SK-N-MC (cell line): ENCODE measurements around the gene GAL3ST1.
"Not testable (repeated sequence)": the region's sequence is repeated elsewhere in the genome, so short reads cannot be mapped to it uniquely, and the experiment has no call there.

Experiments
- DNase-seq: peaks from one replicate; pipeline ENCODE4 v3.0.0-alpha.2; 2011; ENCODE audit warnings: low read depth, low spot score
- H3K27ac ChIP-seq: fragments of 200-600 bp; sonication (generic); 2 replicates; pipeline ENCODE4 v1.5.1; 2016; ENCODE audit warnings: mixed run types
- H3K36me3 ChIP-seq: fragments of 200-600 bp; sonication (generic); 2 replicates; pipeline ENCODE4 v1.6.1; 2017; ENCODE audit warnings: antibody characterized with exemption, low read length, mixed read lengths; ENCODE audit not compliant: insufficient read depth
- H3K4me3 ChIP-seq: fragments of 200-600 bp; sonication (generic); 2 replicates; pipeline ENCODE4 v1.5.1; 2016
- H3K9ac ChIP-seq: fragments of 200-600 bp; sonication (generic); 2 replicates; pipeline ENCODE4 v1.8.0; 2017; ENCODE audit warnings: mixed run types, mixed read lengths; ENCODE audit not compliant: insufficient read length
- H3K9me3 ChIP-seq: fragments of 200-600 bp; sonication (generic); 2 replicates; pipeline ENCODE4 v1.6.1; 2017; ENCODE audit warnings: low read depth, mild to moderate bottlenecking, antibody characterized with exemption, low read length, moderate library complexity, mixed read lengths
- EZH2 ChIP-seq: fragments of 200-600 bp; sonication (generic); IDR thresholded peaks from one replicate; pipeline ENCODE4 v1.6.1; 2017; ENCODE audit warnings: antibody characterized with exemption
- FOXP2 ChIP-seq: optimal IDR thresholded peaks from 2 replicates; pipeline ENCODE3; 2011; ENCODE audit warnings: mild to moderate bottlenecking, moderate library complexity; ENCODE audit not compliant: insufficient read depth; ENCODE audit errors: extremely low read length, control extremely low read depth
- POLR2AphosphoS5 ChIP-seq: IDR thresholded peaks from 2 replicates; pipeline ENCODE4 v1.6.1; 2012; ENCODE audit warnings: mild to moderate bottlenecking, low read depth, low read length, borderline replicate concordance

Gene GAL3ST1

GRCh38 chr22:30574095-30574981 lies at the start of gene GAL3ST1:
GAL3ST1 (minus strand) TSS chr22:30574665; CDS start chr22:30557392, 17,273 bp downstream.
- H3K27ac ChIP-seq = no peak within 1 kb of the TSS
- no peak for DNase-seq
- H3K36me3 ChIP-seq = peaks cover 38% of the 10 kb centered on the region
- TF ChIP-seq FOXP2 (no peak), POLR2AphosphoS5 (no peak), EZH2 (no peak)
- H3K9ac ChIP-seq = no peak within 1 kb of the TSS
- H3K9me3 ChIP-seq = no peaks in the 10 kb centered on the region
- no peak within 1 kb of the TSS for H3K4me3 ChIP-seq

GRCh38 chr22:30619909-30620308 lies 45.4 kb upstream of the GAL3ST1 start:
- H3K9me3 ChIP-seq, H3K9ac ChIP-seq, DNase-seq, H3K27ac ChIP-seq, H3K4me3 ChIP-seq, H3K36me3 ChIP-seq: not testable (repeated sequence)

GRCh38 chr22:30617819-30618218 lies 43.4 kb upstream of the GAL3ST1 start:
- no peak overlapping the region for H3K4me3 ChIP-seq
- no peak overlapping the region for H3K9ac ChIP-seq
- H3K27ac ChIP-seq = no peak overlapping the region
- no peaks in the 10 kb centered on the region for H3K36me3 ChIP-seq
- no peak for TF ChIP-seq FOXP2
- TF ChIP-seq POLR2AphosphoS5 = no peak
- no peak for TF ChIP-seq EZH2
- DNase-seq = no peak
- H3K9me3 ChIP-seq = no peaks in the 10 kb centered on the region

GRCh38 chr22:30615543-30615954 lies 41.1 kb upstream of the GAL3ST1 start:
- H3K9me3 ChIP-seq = no peaks in the 10 kb centered on the region
- H3K27ac ChIP-seq = no peak overlapping the region
- H3K4me3 ChIP-seq = no peak overlapping the region
- TF ChIP-seq EZH2 = no peak
- H3K9ac ChIP-seq = no peak overlapping the region
- H3K36me3 ChIP-seq = no peaks in the 10 kb centered on the region
- no peak for DNase-seq

- Histone ChIP-seq H3K36me3 (no peaks in the 10 kb centered on the region), H3K9me3 (no peaks in the 10 kb centered on the region), H3K4me3 (no peak overlapping the region), H3K9ac (no peak overlapping the region), H3K27ac (no peak overlapping the region)
- TF ChIP-seq FOXP2 = no peak
- TF ChIP-seq POLR2AphosphoS5 = no peak
- TF ChIP-seq EZH2 = no peak
- DNase-seq = no peak
Observed at GRCh38 chr22:30614879-30615278, 40.4 kb upstream of the GAL3ST1 start.

- no peak overlapping the region for H3K9ac ChIP-seq
- TF ChIP-seq EZH2 (no peak), POLR2AphosphoS5 (no peak), FOXP2 (no peak)
Observed at GRCh38 chr22:30614268-30614667, 39.8 kb upstream of the GAL3ST1 start.

GRCh38 chr22:30612789-30613188 lies 38.3 kb upstream of the GAL3ST1 start:
- H3K36me3 ChIP-seq = no peaks in the 10 kb centered on the region
- TF ChIP-seq EZH2 = no peak
- no peak for TF ChIP-seq POLR2AphosphoS5
- TF ChIP-seq FOXP2 = no peak
- no peaks in the 10 kb centered on the region for H3K9me3 ChIP-seq
- DNase-seq = no peak
- no peak overlapping the region for H3K27ac ChIP-seq
- H3K4me3 ChIP-seq = no peak overlapping the region
- no peak overlapping the region for H3K9ac ChIP-seq

More at GRCh38 chr22:30614268-30614667, 39.8 kb upstream of the GAL3ST1 start:
- DNase-seq = no peak
- H3K9me3 ChIP-seq = no peaks in the 10 kb centered on the region
- no peak overlapping the region for H3K27ac ChIP-seq
- H3K36me3 ChIP-seq = no peaks in the 10 kb centered on the region
- no peak overlapping the region for H3K4me3 ChIP-seq

GRCh38 chr22:30611197-30611596 lies 36.7 kb upstream of the GAL3ST1 start:
- no peak overlapping the region for H3K27ac ChIP-seq
- H3K9me3 ChIP-seq = no peaks in the 10 kb centered on the region
- H3K4me3 ChIP-seq = no peak overlapping the region
- H3K36me3 ChIP-seq = no peaks in the 10 kb centered on the region
- DNase-seq = no peak
- TF ChIP-seq POLR2AphosphoS5 (no peak), FOXP2 (no peak), EZH2 (no peak)
- no peak overlapping the region for H3K9ac ChIP-seq

GRCh38 chr22:30610299-30610698 lies 35.8 kb upstream of the GAL3ST1 start:
- Histone ChIP-seq H3K9me3 (no peaks in the 10 kb centered on the region), H3K4me3 (no peak overlapping the region), H3K27ac (no peak overlapping the region), H3K36me3 (no peaks in the 10 kb centered on the region), H3K9ac (no peak overlapping the region)
- TF ChIP-seq FOXP2 = no peak
- DNase-seq = no peak
